ENCODE data around the gene ZNF79.

Gene ZNF79

DNA sequence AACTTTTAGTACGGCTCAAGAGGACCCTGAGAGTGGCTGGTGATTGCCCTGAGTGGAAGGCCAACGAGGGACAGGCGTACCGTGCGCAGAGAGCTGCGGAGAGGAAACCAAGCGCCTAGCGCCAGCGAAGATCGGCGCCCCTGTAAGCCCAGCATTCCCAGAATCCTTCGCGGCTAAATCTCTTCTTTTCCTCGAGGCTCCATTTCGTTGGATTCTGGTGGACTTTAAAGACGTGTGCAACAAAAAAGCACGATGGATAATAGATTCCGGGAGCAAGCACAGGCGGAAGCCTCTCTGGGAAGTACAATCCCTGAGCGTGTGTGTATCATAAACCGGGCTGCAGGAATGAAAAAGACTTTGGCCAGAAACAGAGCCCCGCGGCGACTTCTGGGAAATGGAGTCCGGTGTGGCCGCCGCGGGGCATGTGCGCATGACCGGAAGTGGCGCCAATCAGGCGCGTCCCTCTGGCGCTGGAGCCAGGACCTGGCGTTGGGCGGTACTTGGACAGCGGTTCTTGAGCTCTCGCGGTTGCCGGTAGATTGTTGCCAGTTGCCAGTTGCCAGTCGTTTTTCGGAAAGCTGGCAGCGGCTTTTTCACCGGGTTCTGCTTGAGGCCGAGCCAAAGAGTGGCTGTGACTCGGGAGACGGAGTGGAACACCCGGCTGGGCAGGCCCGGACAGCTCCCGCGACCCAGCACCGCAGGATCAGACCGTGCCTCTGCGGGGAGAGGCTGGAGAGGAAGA is at the start of gene ZNF79:
TSS of gene ZNF79 (plus strand) at position 449 of the 742 bp plus-strand sequence. CDS start 406 bp downstream, outside the sequence.
- peak within 1 kb of the TSS; percentile 86 for H3K27ac ChIP-seq
- peak; percentile 74 for DNase-seq (ENCODE audit: low read depth, low spot score)

DNA sequence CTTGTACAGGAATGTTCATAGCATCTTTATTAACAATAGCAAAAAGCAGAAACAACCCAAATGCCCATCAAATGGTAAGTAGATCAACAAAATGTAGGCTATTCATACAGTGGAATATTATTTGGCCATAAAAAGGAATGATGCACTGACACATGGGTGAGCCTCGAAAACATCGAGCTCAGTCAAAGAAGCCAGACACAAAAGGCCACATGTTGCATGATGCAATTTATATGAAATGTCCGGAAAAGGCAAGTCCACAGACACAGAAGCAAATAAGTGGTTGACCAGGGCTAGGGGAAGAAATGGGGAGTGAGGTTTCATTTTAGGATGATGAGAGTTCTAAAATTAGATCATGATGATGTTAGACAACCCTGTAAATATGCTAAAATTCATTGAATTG is 43.7 kb upstream of the ZNF79 start:
- no peak for DNase-seq (ENCODE audit: low read depth, low spot score)
- H3K27ac ChIP-seq = no peak overlapping the region

DNA sequence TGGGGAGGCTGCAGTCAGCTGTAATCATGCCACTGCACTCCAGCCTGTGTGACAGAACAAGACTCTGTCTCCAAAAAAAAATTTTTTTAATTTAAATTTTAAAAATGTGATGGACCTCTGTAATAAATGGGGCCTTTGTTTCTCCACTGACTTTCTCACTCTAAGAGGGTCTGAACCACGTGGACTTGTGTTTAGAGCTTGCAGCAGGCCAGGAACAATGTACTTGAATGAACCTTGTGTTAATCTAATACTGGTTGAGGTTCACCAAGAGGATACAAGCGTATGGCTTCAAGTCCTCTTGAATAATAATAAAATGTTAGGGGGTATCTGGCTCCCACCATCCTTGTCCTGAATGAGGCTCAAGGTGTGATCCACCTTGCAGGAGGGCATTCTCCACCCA is 41.6 kb upstream of the ZNF79 start:
- no peak for DNase-seq (ENCODE audit: low read depth, low spot score)
- no peak overlapping the region for H3K27ac ChIP-seq

DNA sequence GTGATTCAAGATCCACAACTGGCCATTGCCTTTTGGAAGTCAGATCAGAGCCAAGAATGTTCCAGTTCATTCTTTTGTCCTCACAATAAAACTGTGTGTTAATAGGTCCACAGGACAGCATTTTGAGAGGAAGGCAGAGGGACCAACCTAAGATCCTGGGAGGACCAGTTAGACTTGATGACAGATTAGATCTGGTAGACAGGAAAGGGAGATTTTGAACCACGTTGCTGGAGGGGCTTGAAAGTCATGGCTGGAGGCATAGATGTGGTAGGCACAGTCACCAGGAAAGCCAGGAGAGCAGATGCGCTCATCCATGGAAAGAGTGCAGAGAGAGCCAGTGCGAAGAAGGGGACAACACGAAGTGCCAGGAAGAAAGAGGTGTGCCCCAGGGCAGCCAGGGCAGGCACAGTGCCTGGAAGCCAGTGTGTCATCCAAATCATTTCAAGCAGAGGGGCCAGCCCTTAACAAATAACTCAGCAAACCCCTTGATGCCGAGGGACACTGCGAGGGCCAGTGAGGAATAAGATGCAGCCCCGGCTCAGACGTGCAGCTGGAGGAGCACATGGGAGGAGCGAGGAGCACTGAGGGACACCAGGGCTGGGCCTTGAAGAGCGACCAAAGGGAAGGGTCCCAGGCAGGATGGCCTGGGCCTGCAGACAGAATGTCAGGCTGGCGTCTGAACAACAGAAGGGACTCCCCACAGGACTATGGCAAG is 40.0 kb upstream of the ZNF79 start:
- no peak for DNase-seq (ENCODE audit: low read depth, low spot score)

DNA sequence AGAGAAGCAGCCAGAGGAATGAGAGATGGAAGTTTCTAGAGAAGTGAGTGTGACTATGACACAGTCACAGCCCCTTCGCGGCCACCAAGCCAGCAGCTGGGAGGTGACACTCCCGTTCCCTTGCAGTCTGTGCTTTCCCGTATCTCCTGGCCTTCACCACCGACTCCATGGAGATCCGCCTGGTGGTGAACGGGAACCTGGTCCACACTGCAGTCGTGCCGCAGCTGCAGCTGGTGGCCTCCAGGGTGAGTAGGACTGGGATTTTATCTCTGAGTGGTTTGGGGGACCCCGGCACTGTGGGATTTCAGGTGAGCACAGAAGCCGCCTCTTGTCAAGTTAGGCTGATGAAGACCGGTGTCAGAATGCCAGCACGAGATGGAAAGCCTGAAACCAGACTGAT is 39.3 kb upstream of the ZNF79 start:
- H3K27ac ChIP-seq = no peak overlapping the region
- DNase-seq (ENCODE audit: low read depth, low spot score) = no peak

More for the DNA sequence above, 40.0 kb upstream of the ZNF79 start:
- no peak overlapping the region for H3K27ac ChIP-seq

DNA sequence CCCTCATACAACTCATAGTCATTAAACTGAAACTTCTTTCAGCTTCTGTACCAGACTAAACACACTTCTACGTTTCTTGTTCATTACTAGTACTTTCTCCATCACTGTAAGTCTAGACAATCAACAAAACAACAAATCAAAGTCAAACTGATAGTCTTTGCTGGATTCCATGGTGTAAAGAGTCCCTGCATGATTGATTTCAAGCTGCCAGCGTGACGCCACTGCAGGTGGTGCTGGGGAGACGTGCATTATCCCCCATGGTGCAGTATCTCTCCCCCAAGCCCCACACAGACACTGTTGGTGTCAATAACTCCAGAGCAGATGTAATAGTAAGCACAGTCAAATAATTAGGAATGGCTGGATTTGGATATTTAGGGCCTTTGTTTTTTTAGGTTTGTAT is 37.9 kb upstream of the ZNF79 start:
- H3K27ac ChIP-seq = no peak overlapping the region
- no peak for DNase-seq (ENCODE audit: low read depth, low spot score)

DNA sequence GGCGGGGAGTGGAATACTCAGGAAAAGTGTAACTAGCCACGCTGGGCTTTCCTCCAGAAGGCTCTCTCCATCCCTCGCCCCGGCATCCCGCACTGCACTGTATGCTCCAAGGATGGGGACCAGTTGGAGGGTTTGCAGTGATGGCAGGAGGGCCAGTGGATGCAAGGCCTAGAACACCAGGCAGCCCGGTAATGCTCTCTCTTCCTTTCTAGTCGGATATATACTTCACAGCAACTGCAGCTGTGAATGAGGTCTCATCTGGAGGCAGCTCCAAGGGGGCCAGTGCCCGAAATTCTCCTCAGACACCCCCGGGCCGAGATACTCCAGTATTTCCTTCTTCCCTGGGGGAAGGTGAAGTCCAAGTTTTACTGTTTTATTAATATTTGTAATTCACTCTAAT is 37.2 kb upstream of the ZNF79 start:
- no peak overlapping the region for H3K27ac ChIP-seq
- no peak for DNase-seq (ENCODE audit: low read depth, low spot score)

DNA sequence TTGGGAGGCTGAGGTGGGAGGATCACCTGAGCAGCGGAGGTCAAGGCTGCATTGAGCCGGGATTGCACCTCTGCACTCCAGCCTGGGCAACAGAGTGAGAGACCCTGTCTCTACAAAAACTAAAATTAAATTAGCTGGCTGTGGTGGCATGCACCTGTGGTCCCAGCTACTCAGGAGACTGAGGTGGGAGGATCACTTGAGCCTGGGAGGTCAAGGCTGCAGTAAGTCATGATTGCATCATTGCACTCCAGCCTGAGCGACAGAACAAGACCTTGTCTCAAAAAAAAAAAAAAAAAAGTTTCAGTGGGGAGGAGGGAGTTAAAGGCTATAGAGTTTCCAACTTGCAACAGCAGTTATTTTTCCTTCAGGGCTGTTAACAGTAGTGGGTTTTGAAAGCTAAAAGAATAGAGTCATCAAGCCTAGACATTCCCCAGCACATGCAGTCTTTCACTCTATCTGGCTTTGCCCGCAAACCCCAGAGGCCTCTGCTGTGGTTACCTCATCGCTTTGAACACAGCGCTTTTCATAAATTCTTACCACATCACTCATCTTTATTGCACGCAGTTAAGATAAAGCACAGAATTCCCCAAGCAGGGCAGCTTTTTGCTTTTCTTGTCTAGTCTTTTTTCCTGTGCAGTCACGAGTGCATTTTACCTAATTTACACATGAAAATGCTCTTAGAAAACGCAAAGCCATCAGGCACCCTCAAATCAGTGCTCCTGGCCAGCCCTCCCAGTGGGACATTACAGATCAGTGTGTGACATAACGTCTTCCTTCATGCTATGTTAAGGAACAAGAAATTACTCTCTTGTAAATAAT is 35.9 kb upstream of the ZNF79 start:
- H3K27ac ChIP-seq = peak overlapping the region; percentile 55

DNA sequence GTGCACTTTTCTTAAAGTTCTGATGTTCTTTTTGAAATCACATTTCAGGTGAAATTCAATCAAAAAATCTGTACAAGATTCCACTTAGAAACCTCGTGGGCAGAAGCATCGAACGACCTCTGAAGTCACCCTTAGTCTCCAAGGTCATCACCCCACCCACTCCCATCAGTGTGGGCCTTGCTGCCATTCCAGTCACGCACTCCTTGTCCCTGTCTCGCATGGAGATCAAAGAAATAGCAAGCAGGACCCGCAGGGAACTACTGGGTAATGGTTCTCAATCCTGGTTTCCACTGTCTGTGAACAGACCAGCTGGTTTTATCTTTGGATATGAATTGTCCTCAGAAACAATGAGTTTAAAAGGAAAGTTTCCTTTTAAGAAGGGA is 35.3 kb upstream of the ZNF79 start:
- peak overlapping the region; percentile 55 for H3K27ac ChIP-seq
- DNase-seq (ENCODE audit: low read depth, low spot score) = no peak

More for the DNA sequence above, 35.9 kb upstream of the ZNF79 start:
- DNase-seq (ENCODE audit: low read depth, low spot score) = peak; percentile 76

DNA sequence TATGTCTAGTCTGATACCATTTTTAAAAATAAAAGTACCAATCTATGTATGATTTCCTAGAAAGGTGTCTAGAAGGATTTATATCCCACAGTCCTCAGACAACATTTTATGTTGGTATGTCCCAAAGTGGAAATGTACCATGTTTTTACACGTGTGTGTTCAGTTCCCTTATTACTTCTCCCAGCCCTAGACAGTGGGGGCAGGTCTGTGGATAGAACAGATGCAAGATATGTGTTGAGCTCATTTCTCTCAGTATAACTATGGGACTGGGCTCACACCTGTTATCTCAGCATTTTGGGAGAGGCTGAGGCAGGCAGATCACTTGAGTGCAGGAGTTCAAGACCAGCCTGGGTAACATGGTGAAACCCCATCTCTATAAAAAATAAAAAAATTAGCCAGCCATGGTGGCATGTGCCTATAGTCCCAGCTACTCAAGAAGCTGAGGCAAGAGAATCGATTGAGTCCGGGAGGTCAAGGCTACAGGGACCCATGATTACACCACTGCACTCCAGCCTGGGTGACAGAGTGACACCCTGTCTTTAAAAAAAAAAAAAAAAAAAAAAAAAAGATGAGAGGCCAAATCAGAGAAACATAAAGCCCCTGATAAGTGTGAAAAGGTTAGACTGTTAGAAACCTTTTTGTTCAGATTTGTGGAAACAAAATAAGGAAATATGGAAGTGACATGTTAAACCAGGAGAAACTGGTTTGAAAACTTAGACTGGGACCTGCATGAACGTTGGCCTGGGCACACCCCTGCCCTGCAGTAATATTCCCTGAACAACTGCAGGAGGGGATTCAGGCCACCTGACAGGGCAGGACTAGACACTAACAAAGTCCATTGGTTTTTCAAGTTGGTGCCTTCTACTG is 34.6 kb upstream of the ZNF79 start:
- no peak overlapping the region for H3K27ac ChIP-seq
- DNase-seq (ENCODE audit: low read depth, low spot score) = no peak

DNA sequence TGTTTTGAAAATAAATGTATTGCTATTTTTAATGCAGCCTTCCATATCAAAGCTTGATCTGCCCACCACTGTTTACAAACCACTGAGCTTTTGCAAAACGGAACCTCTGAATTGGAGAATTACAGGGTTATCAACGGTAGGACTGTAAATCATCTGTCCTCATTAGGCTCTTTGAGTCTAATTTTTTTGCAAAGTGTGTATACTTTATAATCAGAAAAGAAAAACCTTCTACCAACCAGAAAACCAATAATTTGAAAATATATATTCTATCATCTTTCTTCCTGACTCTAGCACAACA is 34.0 kb upstream of the ZNF79 start:
- H3K27ac ChIP-seq = no peak overlapping the region
- DNase-seq (ENCODE audit: low read depth, low spot score) = no peak

DNA sequence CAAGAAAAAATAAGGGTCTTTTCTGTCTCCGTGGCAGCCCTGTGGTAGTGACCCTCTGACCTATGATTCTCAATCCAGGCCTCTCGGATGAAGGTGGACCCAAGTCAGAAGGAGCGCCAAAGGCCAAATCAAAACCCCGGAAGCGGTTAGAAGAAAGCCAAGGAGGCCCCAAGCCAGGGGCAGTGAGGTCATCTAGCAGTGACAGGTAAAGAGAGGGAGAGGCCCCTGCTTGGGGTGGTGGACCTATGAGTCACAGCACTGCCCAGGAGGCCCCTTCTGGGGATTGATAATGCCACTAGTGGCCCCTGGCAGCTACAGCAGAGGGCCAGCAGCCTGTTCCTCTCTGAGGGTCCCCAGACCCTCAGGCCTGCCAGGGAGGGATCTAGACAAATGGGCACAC is 33.6 kb upstream of the ZNF79 start:
- H3K27ac ChIP-seq = no peak overlapping the region
- DNase-seq (ENCODE audit: low read depth, low spot score) = no peak

DNA sequence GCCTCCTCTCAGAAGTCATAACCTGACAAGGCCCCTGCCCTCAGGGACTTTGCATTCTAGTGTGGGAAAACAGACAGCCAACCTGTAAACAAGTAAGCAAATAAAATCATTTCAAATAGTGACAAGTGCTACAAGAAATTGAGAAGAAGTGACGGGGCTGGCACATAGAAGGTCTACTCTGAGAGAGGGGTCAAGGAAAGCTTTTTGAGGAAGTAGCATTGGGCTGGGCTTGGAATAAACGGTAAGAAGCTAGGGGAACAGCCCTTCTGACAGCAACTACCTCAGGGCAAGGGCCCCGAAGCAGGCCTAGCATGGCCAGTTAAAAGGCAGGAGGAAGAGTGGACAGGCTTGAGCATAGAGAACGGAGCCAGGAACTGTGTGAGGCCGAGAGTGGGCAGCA is 32.0 kb upstream of the ZNF79 start:
- DNase-seq (ENCODE audit: low read depth, low spot score) = no peak

DNA sequence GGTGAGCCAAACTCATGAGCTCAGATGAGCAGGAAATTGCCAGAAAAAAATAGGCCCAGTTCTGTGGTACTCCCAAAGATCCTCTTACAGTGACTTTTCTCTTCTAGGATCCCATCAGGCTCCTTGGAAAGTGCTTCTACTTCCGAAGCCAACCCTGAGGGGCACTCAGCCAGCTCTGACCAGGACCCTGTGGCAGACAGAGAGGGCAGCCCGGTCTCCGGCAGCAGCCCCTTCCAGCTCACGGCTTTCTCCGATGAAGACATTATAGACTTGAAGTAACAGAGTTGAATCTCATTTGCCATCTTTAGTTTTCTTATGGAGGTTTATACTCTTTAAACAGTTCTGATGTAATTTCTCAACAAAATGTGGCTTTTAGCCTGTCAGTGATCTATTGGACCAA is 31.2 kb upstream of the ZNF79 start:
- no peak for DNase-seq (ENCODE audit: low read depth, low spot score)
- no peak overlapping the region for H3K27ac ChIP-seq

More for the DNA sequence above, 32.0 kb upstream of the ZNF79 start:
- no peak overlapping the region for H3K27ac ChIP-seq

DNA sequence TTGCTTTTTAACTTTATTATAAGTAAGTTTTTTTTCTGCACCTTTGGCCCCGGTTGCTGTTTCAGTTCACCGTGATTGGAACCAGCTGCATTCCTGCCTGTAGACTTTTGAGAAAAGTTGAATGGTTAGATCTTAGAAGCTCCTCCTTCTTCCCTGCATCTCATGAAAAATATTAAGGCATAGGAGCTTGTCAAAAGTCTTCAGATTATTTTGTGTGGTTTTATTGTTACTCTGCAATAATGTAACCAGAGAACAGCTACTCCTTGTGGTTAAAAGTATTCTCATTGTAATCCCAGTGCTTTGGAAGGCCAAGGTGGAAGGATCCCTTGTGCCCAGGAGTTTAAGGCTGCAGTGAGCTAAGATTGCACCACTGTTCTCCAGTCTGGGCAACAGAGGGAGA is 30.5 kb upstream of the ZNF79 start:
- no peak for DNase-seq (ENCODE audit: low read depth, low spot score)
- H3K27ac ChIP-seq = no peak overlapping the region

DNA sequence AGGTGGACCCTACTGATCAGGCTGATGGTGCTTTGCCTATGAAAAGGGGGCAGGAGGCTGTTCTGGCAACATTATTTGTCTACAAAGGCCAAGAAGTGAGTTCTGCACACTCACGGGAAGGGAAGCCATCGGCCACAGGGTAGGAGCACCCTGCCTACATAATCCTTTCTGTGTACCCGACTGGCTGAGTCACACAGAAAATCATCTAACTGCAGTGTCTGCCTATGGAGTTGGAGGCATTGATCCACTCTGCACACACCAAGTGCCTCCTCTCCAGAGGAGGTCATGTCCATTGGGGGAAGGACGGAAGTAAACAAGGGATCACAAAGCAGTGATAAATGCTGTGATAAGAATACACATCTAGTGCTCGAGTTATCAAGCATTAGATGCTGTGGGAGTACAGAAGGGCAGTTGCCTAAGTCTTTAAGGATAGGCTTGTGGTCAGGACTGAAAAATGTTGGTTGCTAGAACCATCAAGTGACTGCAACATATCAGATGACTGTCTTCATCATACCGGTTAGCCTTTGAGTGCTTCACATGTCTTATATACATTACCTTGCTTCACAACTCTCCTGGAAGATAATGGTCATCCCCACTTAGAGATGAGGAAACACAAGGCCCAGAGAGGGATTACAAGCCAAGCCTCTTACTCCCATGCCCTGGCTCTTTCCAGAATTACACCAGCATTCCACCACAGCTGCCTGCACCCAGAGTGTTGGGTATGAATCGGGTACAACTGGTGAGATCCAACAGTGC is 28.5 kb upstream of the ZNF79 start:
- no peak for DNase-seq (ENCODE audit: low read depth, low spot score)
- H3K27ac ChIP-seq = no peak overlapping the region

DNA sequence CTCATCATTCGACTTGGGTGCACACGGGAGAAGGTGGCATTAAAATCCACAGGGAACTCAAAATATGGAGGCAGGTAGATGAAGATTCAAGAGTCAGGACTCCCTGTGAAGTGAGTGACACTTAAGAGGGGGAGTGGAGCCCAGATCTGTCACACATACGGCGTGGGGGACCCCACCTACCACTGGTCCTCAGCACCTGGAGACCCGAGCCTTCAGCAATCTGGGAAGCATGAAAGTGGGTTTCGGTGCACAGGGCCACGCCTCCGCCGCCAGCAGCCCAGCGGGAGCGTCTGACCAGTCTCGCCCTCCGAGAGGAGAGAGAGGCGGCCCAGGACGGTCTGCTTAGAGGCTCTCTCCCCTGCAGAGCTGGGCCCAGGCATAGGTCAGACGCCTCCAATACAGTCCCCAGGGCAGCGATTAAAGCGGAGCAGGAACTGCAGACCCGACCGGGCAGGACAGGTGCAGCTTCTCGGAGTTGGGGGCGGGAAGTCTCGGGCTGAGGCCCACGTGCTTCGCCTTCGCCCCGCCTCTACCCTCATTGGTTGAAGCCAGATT is 27.9 kb upstream of the ZNF79 start:
- no peak for DNase-seq (ENCODE audit: low read depth, low spot score)
- H3K27ac ChIP-seq = no peak overlapping the region

DNA sequence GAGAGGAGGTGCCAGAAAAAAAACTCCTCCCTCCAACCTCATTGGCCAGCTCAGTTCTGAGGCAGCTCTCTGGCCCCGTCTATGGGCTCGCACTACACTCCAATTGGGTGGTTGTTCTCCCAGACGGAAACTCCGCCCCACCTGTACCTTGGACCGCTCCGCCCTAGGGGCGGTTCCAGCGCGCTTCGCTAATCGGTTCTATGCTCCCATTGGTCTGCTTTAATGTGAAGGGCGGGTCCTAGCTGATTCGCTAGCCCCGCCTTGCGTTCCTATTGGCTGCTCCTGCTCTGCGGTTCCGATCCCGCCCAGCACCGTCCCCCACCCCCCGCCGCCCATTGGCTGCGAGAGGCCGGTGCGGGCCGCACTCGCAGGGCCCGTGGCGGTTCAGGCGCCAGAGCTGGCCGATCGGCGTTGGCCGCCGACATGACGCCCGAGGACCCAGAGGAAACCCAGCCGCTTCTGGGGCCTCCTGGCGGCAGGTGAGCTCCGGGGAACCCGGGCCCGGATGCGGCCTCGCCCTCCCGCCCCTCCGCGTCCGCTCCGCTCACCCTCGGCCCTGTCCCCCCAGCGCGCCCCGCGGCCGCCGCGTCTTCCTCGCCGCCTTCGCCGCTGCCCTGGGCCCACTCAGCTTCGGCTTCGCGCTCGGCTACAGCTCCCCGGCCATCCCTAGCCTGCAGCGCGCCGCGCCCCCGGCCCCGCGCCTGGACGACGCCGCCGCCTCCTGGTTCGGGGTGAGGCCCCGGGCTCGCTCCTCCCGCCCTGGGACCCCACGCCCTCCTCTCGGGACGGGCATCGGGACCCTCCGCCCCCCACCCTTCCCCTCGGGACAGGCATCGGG is 27.2 kb upstream of the ZNF79 start, which contains the start of gene SLC2A8:
TSS of gene SLC2A8 (plus strand) at position 362 of the 838 bp plus-strand sequence. CDS start at position 424, 62 bp downstream.
- peak within 1 kb of the TSS; percentile 61 for H3K27ac ChIP-seq
- DNase-seq (ENCODE audit: low read depth, low spot score) = peak; percentile 97
